ENCODE measurements around the gene GPR150. TPM values are rescaled to one million over a fixed set of nuclear protein-coding genes. Genes with fewer than 3 reads are reported as not detected.

GPR150 gene
- total RNA-seq, 1 experiment from 2014 or later = 0.54 TPM

DNA sequence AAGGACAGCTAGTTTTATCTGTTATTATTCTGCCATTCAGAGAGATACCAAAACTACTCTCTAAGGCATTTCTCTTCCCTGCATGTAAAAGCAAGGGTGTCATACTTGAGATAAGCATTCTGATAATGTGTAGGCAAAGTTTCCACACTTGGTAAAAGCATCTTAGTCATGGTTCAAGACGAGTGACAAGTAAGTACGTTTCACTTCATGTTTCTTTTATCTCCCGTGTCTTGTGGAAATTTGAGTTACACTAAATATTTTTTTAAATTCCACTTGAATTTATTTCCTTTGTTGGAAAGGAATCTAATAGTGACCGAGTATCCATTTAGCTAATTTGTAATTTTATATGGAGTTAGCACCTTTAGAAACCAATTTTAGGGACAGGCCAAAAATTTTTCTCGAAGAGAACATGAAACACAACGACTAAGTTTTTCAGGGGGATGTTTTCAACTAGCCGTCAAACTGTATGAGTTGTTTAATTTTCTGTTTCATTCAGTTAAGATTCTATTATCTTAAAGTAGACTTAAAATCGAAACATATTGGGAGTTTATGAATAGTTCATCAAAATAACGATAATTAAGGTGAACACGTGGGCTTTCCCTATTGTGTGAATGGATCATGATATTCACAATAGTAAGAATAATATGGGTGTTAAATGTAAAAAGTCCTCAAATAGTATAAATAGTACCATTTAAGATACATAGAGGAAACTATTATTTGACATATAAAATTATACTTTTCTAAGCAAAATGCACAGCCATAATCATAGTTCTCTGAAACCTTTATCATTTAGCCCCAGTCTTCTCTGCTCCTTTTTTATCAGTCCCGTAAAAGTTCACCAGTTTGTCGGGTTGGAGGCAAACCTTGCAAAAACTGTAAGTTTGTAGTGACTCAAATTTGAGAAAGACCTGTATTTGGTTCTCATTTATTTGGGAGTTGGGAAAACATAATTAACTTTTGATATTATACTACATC lies 28.3 kb downstream of the GPR150 start:
- H3K27me3 ChIP-seq (ENCODE audit: control insufficient read depth, insufficient read depth, low read length) = no peaks in the 10 kb centered on the region
- no TSS peak for BruUV-seq (replicated peaks)
- peak overlapping the region; percentile 0 to 53; a peak in 3 of 4 replicates for H3K4me3 ChIP-seq (ENCODE audit: low read depth in 2 of 2, low read length in 2 of 2)
- intact Hi-C loops (cut with micrococcal nuclease; ENCODE audit: unreplicated experiment) (loop anchor here (5.0 kb wide), 1 partner anchor 84 kb away; the partner anchor contains the start of gene RHOBTB3), in situ Hi-C loops (cut with HindIII; ENCODE audit: low pct_unique_long_range_greater_than_20kb, low sequenced_read_pairs) (no loop called here)
- H3K9me3 ChIP-seq (ENCODE audit: control insufficient read depth, insufficient read depth, low read depth, low read length) = no peaks in the 10 kb centered on the region
- ATAC-seq (no peak), DNase-seq (ENCODE audit: low read depth, low spot score) (no peak)
- H3K36me3 ChIP-seq (ENCODE audit: control insufficient read depth, insufficient read depth, low read length) = no peaks in the 10 kb centered on the region
- peak overlapping the region; percentile 95 for H3K27ac ChIP-seq (ENCODE audit: low read length)
- CTCF ChIA-PET = no interaction called here
- POLR2A ChIA-PET = no interaction called here
- TF ChIP-seq, protein P1, sequence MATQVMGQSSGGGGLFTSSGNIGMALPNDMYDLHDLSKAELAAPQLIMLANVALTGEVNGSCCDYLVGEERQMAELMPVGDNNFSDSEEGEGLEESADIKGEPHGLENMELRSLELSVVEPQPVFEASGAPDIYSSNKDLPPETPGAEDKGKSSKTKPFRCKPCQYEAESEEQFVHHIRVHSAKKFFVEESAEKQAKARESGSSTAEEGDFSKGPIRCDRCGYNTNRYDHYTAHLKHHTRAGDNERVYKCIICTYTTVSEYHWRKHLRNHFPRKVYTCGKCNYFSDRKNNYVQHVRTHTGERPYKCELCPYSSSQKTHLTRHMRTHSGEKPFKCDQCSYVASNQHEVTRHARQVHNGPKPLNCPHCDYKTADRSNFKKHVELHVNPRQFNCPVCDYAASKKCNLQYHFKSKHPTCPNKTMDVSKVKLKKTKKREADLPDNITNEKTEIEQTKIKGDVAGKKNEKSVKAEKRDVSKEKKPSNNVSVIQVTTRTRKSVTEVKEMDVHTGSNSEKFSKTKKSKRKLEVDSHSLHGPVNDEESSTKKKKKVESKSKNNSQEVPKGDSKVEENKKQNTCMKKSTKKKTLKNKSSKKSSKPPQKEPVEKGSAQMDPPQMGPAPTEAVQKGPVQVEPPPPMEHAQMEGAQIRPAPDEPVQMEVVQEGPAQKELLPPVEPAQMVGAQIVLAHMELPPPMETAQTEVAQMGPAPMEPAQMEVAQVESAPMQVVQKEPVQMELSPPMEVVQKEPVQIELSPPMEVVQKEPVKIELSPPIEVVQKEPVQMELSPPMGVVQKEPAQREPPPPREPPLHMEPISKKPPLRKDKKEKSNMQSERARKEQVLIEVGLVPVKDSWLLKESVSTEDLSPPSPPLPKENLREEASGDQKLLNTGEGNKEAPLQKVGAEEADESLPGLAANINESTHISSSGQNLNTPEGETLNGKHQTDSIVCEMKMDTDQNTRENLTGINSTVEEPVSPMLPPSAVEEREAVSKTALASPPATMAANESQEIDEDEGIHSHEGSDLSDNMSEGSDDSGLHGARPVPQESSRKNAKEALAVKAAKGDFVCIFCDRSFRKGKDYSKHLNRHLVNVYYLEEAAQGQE (IDR thresholded peaks at IDR 0.05; ENCODE audit: insufficient read depth in 1 of 2, low read depth in 2 of 2, low read length in 1 of 2) = no peak
- TF ChIP-seq POLR2AphosphoS5 (IDR thresholded peaks at IDR 0.05; ENCODE audit: low read depth, low read length) (no peak), TCF7L2 (IDR thresholded peaks at IDR 0.05; ENCODE audit: low read depth, low read length) (no peak), SIN3A (IDR thresholded peaks at IDR 0.05; ENCODE audit: borderline replicate concordance, insufficient read depth, low read depth, low read length) (no peak)
- TF ChIP-seq, protein P2, sequence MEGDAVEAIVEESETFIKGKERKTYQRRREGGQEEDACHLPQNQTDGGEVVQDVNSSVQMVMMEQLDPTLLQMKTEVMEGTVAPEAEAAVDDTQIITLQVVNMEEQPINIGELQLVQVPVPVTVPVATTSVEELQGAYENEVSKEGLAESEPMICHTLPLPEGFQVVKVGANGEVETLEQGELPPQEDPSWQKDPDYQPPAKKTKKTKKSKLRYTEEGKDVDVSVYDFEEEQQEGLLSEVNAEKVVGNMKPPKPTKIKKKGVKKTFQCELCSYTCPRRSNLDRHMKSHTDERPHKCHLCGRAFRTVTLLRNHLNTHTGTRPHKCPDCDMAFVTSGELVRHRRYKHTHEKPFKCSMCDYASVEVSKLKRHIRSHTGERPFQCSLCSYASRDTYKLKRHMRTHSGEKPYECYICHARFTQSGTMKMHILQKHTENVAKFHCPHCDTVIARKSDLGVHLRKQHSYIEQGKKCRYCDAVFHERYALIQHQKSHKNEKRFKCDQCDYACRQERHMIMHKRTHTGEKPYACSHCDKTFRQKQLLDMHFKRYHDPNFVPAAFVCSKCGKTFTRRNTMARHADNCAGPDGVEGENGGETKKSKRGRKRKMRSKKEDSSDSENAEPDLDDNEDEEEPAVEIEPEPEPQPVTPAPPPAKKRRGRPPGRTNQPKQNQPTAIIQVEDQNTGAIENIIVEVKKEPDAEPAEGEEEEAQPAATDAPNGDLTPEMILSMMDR (IDR thresholded peaks at IDR 0.05) = no peak
- H3K4me1 ChIP-seq (ENCODE audit: control insufficient read depth, insufficient read depth, low read length) = peaks cover 20% of the 10 kb centered on the region

- POLR2A ChIA-PET = no interaction called here
- DNase-seq (ENCODE audit: low read depth, low spot score) (no peak), ATAC-seq (no peak)
- no TSS peak for BruUV-seq (replicated peaks)
- H3K27me3 ChIP-seq (ENCODE audit: control insufficient read depth, insufficient read depth, low read length) = no peaks in the 10 kb centered on the region
- H3K4me1 ChIP-seq (ENCODE audit: control insufficient read depth, insufficient read depth, low read length) = peaks cover 20% of the 10 kb centered on the region
- TF ChIP-seq, protein P1 (IDR thresholded peaks at IDR 0.05; ENCODE audit: insufficient read depth in 1 of 2, low read depth in 2 of 2, low read length in 1 of 2) = no peak
- TF ChIP-seq SIN3A (IDR thresholded peaks at IDR 0.05; ENCODE audit: borderline replicate concordance, insufficient read depth, low read depth, low read length) (no peak), TCF7L2 (IDR thresholded peaks at IDR 0.05; ENCODE audit: low read depth, low read length) (no peak), POLR2AphosphoS5 (IDR thresholded peaks at IDR 0.05; ENCODE audit: low read depth, low read length) (no peak)
- TF ChIP-seq, protein P2 (IDR thresholded peaks at IDR 0.05) = no peak
- CTCF ChIA-PET = no interaction called here
- H3K4me3 ChIP-seq (ENCODE audit: low read depth in 2 of 2, low read length in 2 of 2) = no peak overlapping the region
- H3K9me3 ChIP-seq (ENCODE audit: control insufficient read depth, insufficient read depth, low read depth, low read length) = no peaks in the 10 kb centered on the region
- in situ Hi-C loops (cut with HindIII; ENCODE audit: low pct_unique_long_range_greater_than_20kb, low sequenced_read_pairs) = no loop called here
- no peak overlapping the region for H3K27ac ChIP-seq (ENCODE audit: low read length)
- no peaks in the 10 kb centered on the region for H3K36me3 ChIP-seq (ENCODE audit: control insufficient read depth, insufficient read depth, low read length)
- intact Hi-C loops (cut with micrococcal nuclease; ENCODE audit: unreplicated experiment) = loop anchor here (5.0 kb wide), 1 partner anchor 83 kb away; the partner anchor contains the start of gene RHOBTB3
Observed at GRCh38 chr5:95649274-95649673, 29.4 kb downstream of the GPR150 start.
